ENCODE data around the gene DBR1. TPM values are rescaled to one million over a fixed set of nuclear protein-coding genes. Genes with fewer than 3 reads are reported as not detected.

The DBR1 gene
- total RNA-seq, 2 experiments from 2014 or later = 23.1 to 24.6 TPM

DNA sequence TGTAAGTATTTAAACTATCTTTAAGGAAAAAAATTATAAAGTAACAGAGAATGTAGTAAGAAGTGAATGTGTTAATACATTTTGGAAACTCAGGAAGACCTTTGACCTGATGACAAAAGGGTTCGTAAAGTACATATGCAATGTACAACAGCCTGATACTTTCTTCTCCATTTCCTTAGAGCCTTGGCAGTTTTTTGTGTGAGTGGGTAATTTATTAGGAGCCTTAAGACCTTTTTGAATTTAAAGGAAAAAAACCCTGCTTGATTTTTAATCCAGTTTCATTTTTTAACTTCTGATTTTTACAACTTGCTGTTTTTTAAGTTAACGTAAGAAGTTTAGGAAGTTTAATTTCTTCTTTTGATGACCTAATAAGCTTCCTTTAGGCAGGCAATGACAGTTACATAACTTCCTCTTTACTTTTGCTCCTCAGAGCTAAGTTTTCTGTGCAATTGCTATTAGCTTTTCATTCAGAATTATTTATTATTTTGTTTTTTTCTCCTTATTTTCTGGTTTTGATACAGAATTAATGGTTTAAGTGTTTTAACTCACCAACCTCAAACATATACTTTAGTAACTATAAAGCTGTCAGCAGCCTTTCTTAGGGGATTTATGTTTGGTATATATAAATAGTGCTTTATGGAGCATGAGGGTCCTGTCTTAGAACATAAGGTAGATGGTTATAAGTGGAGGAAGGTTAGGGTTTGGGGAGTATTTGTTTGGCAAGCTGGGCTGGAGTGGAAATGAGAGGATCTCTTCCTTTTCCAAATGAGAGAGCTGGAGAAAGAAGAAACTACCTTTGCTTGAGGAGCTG, 47.6 kb upstream of the DBR1 start:
- Mint-ChIP-seq H3K4me1 (ENCODE audit: low read depth) (peaks cover 50% of the 10 kb centered on the region), H3K36me3 (ENCODE audit: low read depth) (peaks cover 75% of the 10 kb centered on the region), H3K9me3 (no peaks in the 10 kb centered on the region), H3K27ac (peak overlapping the region; percentile 45), H3K27me3 (no peaks in the 10 kb centered on the region), H3K4me3 (no peak overlapping the region)
- H3K27ac ChIP-seq (ENCODE audit: low read depth in 1 of 2, low read length in 2 of 2) = no peak overlapping the region
- peaks cover 3% of the 10 kb centered on the region for H3K4me1 ChIP-seq (ENCODE audit: insufficient read depth, low read length)
- H3K9me3 ChIP-seq (ENCODE audit: control insufficient read depth in 1 of 2, insufficient read depth in 1 of 2, low read length in 2 of 2) = no peaks in the 10 kb centered on the region
- CTCF ChIA-PET = no interaction called here
- DNase-seq = peak in 3 of 14 experiments; percentile 10 to 15 (median 13)
- TF ChIP-seq, protein P1, sequence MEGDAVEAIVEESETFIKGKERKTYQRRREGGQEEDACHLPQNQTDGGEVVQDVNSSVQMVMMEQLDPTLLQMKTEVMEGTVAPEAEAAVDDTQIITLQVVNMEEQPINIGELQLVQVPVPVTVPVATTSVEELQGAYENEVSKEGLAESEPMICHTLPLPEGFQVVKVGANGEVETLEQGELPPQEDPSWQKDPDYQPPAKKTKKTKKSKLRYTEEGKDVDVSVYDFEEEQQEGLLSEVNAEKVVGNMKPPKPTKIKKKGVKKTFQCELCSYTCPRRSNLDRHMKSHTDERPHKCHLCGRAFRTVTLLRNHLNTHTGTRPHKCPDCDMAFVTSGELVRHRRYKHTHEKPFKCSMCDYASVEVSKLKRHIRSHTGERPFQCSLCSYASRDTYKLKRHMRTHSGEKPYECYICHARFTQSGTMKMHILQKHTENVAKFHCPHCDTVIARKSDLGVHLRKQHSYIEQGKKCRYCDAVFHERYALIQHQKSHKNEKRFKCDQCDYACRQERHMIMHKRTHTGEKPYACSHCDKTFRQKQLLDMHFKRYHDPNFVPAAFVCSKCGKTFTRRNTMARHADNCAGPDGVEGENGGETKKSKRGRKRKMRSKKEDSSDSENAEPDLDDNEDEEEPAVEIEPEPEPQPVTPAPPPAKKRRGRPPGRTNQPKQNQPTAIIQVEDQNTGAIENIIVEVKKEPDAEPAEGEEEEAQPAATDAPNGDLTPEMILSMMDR (IDR thresholded peaks at IDR 0.05) = no peak
- ATAC-seq (ENCODE audit: poor library complexity) = no peak
- H3K4me3 ChIP-seq (ENCODE audit: low read length) = no peak overlapping the region
- intact Hi-C loops (cut with DNase I, micrococcal nuclease) = loop anchor here in 1 of 2 experiments (5.0 kb wide), 1 partner anchor 35 kb away; the partner anchor contains the start of gene ARMC8
- H3K27me3 ChIP-seq (ENCODE audit: control insufficient read depth in 1 of 2, insufficient read depth in 2 of 2, low read length in 2 of 2) = no peaks in the 10 kb centered on the region
- POLR2A ChIA-PET = interaction anchor here (0.7 to 0.9 kb wide), 2 partner anchors 45 to 106 kb away, joined by 3 read pairs; no protein-coding TSS in a partner anchor
- H3K36me3 ChIP-seq (ENCODE audit: insufficient read depth, low read length) = peaks cover 41% of the 10 kb centered on the region

DNA sequence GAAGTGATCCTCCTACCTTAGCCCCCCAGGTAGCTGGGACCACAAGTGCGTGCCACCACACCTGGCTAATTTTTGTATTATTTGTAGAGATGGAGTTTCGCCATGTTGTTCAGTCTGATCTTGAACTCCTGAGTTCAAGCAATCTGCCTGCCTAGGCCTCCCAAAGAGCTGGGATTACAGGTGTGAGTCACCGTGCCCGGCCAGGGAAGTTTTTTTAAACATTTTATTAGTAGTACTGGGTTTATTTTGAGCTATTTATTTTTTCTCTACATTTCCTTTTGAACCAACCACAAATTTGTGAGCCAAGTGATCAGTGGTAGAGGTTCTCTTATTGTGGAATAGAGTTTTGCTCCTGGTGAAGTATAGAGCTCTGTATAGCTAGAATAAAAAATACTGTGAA, 46.1 kb upstream of the DBR1 start:
- CTCF ChIA-PET = no interaction called here
- POLR2A ChIA-PET = interaction anchor here (0.6 kb wide), 1 partner anchor 27 kb away, joined by 3 read pairs; no protein-coding TSS in a partner anchor

DNA sequence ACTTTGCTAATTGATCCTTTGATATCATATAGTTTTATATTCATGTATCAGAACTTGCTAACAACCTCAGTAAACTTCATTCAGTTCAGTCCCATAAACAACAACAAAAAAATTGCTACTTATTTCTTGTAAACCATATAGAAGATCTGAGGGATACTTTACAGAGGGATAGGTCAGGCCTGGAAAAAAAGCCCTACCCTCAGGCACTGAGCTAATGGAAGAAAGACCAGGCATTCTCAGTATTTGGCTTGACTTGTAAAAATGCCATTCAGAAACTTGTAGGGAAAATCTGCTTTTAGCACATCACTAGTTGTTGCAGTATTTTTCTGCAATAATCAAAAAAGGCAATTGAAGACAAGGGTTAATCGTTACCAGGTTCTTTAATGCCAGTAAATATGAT, 45.5 kb upstream of the DBR1 start:
- CTCF ChIA-PET = interaction anchor here (1.4 to 1.5 kb wide), 3 partner anchors 9 to 29 kb away, joined by 3 to 4 read pairs (median 3); no protein-coding TSS in a partner anchor

More for the DNA sequence above, 46.1 kb upstream of the DBR1 start:
- Mint-ChIP-seq H3K36me3 (ENCODE audit: low read depth) (peaks cover 66% of the 10 kb centered on the region), H3K27me3 (no peaks in the 10 kb centered on the region), H3K4me1 (ENCODE audit: low read depth) (peaks cover 52% of the 10 kb centered on the region), H3K9me3 (no peaks in the 10 kb centered on the region), H3K4me3 (no peak overlapping the region), H3K27ac (peak overlapping the region; percentile 45)
- no peak overlapping the region for H3K4me3 ChIP-seq (ENCODE audit: low read length)
- no peak for DNase-seq
- intact Hi-C loops (cut with DNase I, micrococcal nuclease) = loop anchor here in 1 of 2 experiments (5.0 kb wide), 1 partner anchor 33 kb away; the partner anchor contains the start of gene ARMC8
- no peak overlapping the region for H3K27ac ChIP-seq (ENCODE audit: low read depth in 1 of 2, low read length in 2 of 2)
- TF ChIP-seq, protein P1 (IDR thresholded peaks at IDR 0.05) = no peak
- no peaks in the 10 kb centered on the region for H3K27me3 ChIP-seq (ENCODE audit: control insufficient read depth in 1 of 2, insufficient read depth in 2 of 2, low read length in 2 of 2)
- peaks cover 3% of the 10 kb centered on the region for H3K4me1 ChIP-seq (ENCODE audit: insufficient read depth, low read length)
- H3K9me3 ChIP-seq (ENCODE audit: control insufficient read depth in 1 of 2, insufficient read depth in 1 of 2, low read length in 2 of 2) = no peaks in the 10 kb centered on the region
- H3K36me3 ChIP-seq (ENCODE audit: insufficient read depth, low read length) = peaks cover 32% of the 10 kb centered on the region
- ATAC-seq (ENCODE audit: poor library complexity) = no peak

More for the DNA sequence above, 45.5 kb upstream of the DBR1 start:
- DNase-seq = no peak
- TF ChIP-seq, protein P1 (IDR thresholded peaks at IDR 0.05) = no peak
- ATAC-seq (ENCODE audit: poor library complexity) = no peak
- H3K4me3 ChIP-seq (ENCODE audit: low read length) = no peak overlapping the region
- no peaks in the 10 kb centered on the region for H3K9me3 Mint-ChIP-seq
- H3K9me3 ChIP-seq (ENCODE audit: control insufficient read depth in 1 of 2, insufficient read depth in 1 of 2, low read length in 2 of 2) = no peaks in the 10 kb centered on the region
- no peaks in the 10 kb centered on the region for H3K27me3 ChIP-seq (ENCODE audit: control insufficient read depth in 1 of 2, insufficient read depth in 2 of 2, low read length in 2 of 2)
- H3K4me1 Mint-ChIP-seq (ENCODE audit: low read depth) = peaks cover 52% of the 10 kb centered on the region
- H3K4me3 Mint-ChIP-seq = no peak overlapping the region
- peaks cover 3% of the 10 kb centered on the region for H3K4me1 ChIP-seq (ENCODE audit: insufficient read depth, low read length)
- peaks cover 61% of the 10 kb centered on the region for H3K36me3 Mint-ChIP-seq (ENCODE audit: low read depth)
- H3K27ac ChIP-seq (ENCODE audit: low read depth in 1 of 2, low read length in 2 of 2) = no peak overlapping the region
- no peaks in the 10 kb centered on the region for H3K27me3 Mint-ChIP-seq
- H3K27ac Mint-ChIP-seq = peak overlapping the region; percentile 8
- POLR2A ChIA-PET = interaction anchor here (0.6 kb wide), 1 partner anchor 27 kb away, joined by 3 read pairs; no protein-coding TSS in a partner anchor
- intact Hi-C loops (cut with DNase I, micrococcal nuclease) = loop anchor here in 1 of 2 experiments (5.0 kb wide), 1 partner anchor 33 kb away; the partner anchor contains the start of gene ARMC8
- peaks cover 27% of the 10 kb centered on the region for H3K36me3 ChIP-seq (ENCODE audit: insufficient read depth, low read length)
